DMS 273 (cell line): Measurements from ENCODE around the gene SGK1.

Experiments
- DNase-seq: peaks from one replicate; lab custom pipeline; 2025; ENCODE audit not compliant: unreplicated experiment; lab: John Stamatoyannopoulos, UW

SGK1 gene

DNA sequence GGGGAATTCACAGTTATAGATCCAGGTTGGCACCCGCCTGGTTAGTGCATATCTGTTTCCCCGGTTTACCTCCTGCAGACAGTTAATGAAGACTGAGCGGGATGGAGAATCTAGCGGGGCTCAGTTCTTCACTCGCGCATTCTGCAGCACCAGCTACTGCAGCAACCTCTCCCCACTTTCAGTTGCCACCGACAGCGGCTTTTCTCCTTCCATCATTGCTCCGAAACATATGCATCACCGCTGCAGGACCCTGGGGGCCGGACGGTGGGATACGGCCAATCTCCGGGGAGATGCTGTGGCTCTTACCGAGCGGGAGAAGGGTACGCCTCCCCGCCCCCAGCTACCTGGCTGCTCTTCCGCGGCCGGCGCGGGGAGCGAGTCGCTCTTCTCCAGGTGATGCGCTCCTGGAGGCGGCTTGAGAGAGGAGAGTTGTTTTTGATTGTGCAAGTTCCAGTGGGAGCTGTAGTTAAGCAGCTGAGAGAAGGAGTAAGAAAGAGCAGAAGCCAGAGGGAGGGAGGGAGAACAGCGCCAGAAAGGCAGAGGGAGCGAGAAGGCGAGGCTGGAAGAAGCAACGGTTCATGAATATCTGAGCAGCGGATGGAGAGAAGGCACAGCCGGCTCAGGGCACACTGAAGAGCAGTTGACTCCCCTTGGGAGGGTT is at the start of gene SGK1:
Gene SGK1, minus strand, starts transcription at position 642 of the 661 bp plus-strand sequence. CDS start 652 bp downstream, outside the sequence.
- peak; percentile 60 for DNase-seq

DNA sequence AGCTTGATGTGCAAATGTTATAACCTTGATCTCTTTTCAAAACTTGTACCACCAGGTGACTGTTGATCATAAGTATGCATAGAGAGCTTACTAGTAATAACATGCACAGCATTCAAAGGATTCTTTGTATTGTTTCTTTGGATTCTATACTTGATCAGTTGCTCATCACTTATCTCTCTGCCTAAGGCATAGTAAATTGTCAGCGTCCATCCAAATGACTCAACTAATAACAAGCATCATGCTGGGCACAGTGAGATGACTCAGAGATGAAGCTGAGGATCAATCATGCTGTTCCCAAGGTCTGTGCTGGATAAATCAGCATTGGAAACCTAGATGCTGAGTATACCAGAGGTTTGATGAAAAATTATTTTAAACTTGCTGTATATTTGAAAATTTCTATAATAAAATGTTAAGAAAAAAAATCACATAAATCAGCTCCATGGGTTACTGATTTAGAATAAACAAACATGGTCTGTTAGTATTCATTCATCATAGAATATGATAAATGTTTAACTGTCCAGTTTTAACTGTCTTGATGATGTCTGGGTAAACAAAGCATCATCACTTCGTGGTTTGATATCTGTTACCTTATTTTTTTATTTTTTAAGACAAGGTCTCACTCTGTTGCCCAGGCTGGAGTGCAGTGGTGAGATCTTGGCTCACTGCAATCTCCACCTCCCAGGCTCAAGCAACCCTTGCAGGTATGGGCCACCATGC is 45.6 kb upstream of the SGK1 start:
- DNase-seq, result no peak

DNA sequence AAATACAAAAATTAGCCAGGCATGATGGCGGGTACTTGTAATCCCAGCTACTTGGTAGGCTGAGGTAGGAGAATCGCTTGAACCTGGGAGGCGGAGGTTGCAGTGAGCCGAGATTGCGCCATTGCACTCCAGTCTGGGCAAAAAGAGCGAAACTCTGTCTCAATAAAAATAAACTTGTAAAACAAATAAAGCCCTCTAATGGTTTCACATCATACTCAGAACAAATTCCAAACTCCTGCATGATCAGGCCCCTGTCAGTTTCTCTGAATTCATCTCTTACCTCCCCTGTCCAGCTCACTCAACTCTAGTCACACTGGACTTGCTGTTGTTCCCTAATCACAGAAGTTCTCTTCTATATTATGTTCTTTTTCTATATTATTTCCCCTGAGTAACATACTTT is 43.1 kb upstream of the SGK1 start:
- DNase-seq, result no peak

DNA sequence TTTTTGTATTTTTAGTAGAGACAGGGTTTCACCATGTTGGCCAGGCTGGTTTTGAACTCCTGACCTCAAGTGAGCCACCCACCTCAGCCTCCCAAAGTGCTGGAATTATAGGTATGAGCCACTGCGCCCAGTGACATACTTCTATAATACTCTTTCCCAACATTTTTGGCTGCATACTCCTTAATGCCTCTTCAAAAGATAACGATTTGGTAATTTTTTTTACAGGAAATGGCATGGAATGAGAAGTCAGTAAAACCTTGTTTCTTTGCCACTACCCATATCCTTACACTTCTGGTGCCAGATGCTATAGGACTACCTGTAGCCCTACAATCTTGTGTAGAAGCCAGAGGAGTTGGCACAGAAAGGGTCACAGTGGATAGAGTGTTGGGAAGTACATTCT is 41.4 kb upstream of the SGK1 start:
- no peak for DNase-seq

DNA sequence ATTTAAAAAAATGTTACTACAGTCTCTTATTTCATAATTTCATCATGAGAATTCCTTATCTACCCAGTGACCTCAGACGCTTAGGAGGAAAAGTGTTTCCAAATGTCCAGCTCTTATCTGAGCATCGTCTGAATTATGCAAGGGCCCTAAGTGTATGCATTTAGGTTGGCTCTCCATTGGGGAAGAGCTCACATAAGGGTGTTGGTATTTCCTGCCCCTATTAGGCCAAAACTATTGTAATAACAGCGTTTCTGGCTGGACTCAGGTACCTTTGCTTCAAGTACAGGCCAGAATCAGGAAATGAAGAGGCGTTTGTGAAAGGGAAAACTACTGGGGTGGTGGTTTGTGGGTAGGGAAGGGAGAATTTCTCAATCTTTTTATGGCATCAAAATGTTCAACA is 40.4 kb upstream of the SGK1 start:
- no peak for DNase-seq

DNA sequence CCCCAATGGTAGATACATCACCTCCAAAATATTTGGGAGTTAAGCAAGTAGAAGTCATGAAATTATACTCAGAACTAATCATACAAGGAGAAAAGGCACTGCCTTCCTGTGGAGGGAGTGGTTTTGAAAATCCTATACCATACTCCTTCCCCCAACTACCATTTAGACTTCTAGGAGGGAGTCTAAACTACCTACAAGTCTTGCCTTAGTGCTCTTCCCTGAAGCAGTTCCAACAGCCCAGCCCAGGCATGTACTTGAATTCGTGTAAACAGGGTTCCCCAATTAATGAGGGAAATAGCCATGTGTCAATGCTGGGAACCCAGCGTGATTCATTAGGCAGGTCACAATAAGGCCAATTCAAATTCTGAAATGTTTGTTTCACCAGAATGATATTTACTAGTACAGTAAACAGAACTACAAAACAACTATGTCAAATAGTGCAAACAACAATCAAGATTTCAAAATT is 39.1 kb upstream of the SGK1 start:
- no peak for DNase-seq

DNA sequence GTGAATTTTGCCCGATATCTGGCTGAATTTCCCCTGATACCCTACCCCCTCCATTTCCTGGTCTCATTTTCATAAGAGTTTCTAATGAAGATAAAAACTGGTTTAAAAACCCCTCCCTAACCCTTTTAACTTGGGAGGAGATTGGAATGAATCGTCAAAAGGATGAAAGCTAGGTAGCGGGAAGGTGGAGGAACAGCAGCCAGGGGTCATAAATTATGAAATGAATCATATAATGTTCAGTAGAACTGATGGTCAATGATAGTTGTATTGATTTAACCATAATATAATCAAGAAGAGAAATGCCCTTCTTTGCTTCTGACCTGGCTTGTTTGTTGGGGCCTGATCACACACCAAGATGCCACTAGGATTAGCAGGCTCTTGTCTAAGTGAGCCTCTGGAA is 38.5 kb upstream of the SGK1 start:
- no peak for DNase-seq

DNA sequence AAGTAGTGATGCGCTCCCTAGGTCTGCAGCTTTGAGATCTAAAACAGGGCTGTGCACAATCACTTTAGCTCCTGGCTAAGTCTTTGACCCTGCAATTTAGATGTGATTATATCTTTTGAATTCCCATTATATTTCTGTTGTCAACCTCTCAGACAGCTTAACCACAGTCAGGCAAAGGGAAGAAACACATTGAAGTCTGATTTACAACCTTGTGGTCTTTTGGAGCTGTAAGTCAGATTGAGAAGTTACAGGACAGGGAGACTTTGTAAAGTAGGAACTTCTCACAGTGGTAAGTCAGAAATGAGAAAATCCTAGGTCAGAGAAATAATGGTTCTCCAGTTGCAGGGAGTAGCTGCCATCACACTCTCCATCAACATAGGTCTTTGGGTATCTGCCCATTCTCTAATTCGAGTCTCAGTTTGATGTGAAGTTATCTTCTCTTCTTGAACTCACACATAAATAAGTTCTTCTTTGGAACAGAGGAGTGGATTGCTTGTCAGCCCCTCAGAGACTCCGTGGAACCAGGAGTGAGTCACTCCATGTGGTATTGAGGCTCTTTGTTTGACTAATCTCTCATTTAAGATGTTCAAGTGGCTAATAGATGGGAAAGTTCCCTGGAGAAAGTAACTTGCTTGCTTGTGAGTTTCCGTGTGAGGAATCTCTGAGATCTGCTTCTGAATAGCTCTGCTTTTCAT is 35.0 kb upstream of the SGK1 start:
- no peak for DNase-seq

DNA sequence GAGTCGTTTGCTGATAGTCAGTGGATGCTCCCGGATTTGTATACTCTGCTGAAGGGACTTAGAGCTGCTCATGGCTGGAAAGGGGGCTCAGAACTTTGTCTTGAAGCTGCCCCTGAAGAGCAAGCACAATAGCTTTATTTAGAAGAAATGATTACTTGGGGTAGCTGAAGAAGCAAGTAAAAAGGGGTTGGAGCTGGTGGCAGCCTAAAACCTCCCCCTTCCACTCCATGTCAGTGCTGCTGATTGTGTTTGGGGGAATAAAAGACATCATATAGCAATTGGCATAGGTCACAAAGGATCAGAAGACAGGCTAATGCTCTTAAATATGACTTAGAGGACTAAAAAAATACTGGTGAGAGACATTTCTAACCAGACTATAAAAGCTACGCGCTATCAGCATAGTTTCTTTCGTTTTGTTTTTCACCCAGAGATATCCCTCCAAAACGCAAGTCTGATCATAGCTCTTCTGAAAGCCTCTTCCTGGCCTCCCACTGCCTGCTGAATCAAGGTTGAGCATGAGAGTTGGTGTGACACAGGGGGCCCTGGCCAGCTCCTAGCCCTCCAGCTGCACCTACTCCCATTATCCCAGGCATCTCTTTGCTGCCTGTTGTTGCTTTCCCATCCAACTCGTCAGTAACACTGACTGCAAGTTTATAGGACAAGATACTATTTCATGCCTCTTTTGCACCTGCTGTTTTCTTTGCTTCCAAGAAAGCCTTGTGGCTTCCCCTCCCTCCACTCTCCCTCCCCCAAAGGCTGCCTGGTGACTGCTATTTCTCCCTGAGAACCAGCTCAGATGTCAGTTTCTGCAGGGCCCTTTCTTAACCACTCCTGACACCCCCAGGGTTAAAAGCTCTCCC is 33.9 kb upstream of the SGK1 start:
- DNase-seq, result no peak

DNA sequence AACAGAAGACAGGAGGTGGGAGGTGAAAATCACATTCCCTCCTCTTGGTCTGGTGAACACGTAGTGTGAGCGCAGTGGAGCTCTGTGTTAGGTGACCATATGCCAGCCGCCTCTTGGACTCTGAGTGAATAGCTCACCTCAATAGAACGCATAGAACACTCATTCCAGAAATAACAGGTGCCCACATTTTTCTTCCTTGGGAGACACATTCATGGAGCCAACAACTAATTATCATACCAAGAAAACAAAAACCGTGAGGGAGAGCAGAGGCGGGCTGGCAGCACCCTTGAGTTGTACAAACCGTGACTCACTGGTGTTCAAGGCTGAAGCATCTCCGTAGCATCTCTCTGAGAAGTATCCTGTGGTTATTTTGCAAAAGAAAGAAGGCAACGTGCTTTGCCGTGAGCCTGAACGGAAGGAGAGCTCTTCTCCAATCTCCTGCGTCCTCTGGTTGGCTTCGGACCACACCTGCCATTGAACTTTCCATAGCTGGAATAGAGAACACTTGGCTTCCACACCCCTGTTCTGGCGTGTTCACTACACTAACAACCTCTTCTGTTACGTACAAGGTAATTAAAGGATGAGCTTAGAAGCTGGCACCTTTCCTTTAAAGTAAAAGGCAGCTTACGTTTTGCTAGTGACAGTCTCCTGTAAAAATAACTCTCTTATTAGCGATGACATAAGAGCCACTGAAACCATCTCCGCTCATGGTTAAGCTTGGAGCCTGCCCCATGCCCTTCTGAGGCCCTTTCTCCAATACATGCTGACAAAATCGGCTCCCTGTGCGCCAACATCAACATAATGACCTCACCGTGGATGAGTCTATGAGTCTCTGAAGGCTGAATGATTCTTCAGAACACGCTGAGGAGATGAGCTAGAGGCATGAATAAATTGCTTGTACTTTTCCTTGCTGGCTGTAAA is 30.2 kb upstream of the SGK1 start:
- DNase-seq, result no peak

DNA sequence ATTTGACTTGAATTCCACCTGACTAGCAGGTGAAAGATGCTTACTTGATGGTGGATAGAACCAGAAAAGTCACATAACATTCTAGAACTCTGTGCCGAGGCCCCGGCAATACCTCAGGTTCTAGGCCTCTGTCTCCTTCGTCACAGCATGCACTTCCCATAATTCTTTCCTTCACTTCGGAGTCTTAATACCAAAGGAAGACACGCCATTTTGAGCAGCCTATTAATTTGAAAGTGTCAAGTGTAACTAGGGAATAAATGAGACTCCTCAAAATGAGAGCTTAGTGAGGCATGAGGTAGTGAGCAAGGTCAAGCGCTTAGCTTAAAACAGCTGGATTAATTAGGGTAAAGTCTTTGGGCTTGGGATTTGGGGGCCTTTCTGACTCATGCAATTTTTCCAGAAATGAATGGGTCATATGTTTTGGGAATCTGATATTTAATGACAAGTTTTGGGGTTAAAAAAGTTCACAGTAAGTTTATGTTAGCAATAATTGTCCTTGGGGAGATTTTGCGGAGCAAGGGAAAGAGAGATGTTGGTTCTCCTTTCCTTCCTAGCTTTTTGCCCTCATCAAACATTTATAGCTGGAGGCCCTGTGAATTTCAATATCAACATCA is 29.1 kb upstream of the SGK1 start:
- DNase-seq, result no peak

DNA sequence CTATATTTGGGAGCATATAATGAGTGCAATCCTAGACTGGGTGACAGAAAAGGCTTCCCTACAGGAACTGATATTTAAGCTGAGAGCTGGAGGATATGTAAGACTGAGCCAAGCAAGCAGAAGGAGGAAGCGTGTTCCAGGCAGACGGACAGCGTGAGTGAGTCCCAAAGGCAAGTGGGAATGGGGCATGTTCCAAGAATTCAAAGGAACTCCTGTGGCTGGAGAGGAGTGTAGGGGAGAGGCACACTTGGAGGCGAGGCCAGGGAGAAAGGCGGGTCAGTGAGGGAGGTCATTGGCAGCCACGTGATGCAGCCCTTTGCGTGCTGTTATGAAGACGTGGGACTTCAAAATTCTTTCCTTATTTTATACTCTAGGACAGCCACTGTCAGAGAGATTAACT is 27.9 kb upstream of the SGK1 start:
- DNase-seq, result no peak

DNA sequence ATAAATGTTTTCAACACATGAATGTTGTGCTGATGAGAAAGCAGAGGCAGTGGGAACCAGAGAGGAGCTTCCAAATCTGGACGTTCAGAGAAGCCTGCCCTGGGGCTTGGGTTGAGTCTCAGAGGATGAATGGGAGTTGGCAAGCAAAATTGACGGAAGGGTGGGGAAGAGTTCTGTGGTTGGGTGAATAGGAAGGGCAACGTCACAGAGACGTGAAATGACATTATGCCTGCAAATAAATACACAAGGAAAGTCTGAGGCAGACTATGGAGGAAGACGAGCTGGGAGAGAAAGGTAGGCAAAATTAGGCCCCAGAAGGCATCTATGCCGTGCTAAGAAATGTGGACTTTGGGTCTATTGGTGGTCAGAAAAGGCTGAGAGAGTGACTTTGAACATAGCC is 25.2 kb upstream of the SGK1 start:
- DNase-seq, result no peak

DNA sequence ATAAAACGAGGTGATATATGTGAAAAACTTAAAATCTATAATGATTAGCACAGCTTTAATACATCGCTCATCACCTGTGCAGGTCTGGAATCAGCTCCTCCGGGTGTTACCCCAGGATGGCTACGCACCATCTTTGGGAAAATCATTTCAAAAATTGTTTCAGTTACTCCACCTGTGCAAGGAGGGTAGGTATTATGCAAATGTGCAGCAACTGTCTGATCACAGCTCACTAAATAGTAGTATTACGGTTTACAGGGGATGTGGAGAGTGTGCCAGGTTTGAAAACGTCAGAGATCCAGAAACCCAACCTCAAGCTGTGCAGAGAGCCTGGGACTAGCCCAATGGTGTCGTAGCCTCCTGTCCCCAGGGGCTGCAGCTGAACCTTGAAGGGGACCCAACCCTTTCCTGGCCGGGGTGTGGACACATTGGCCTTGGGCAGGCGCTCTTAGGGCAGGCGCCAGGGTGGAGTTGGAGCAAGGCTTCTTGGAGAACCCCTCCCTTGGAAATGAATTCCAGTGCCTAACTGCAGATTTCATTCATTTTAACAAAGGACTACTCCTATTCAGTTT is 24.2 kb upstream of the SGK1 start:
- DNase-seq, result no peak

DNA sequence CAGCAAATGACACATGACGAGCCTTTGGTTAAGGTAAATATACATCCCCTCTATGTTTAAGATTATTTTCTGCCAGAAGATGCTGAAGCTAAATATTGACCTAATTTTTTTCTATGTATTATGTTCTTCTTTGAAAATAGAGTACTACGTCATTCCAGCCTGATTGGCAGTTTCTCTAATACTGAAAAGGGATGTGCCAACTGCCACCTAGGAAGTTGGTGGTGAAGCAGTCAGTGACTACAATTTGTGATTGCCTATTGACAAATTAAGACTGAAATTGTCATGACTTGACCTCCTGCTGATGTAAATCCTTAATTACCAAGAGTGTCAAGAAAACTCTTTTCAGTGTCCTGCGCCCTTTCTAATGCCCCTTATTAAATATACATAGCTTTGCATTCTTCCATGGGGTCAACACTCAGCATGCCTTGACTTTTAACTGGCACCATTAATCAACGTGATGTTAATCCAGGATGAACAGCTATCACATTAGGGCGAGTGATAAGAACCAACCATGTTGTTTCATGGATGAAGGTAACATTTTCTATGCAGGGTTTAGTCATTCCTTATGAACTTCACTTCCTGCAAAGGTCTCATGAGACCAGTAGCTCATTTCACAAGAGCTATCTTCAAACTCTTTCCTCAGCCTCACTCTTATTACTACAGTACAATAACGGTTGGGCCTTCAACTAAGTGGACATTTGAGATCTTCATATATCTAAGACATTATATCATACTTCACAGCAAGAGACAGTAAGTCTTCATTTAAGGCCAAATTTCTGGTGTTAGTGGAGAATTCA is 22.5 kb upstream of the SGK1 start:
- no peak for DNase-seq

DNA sequence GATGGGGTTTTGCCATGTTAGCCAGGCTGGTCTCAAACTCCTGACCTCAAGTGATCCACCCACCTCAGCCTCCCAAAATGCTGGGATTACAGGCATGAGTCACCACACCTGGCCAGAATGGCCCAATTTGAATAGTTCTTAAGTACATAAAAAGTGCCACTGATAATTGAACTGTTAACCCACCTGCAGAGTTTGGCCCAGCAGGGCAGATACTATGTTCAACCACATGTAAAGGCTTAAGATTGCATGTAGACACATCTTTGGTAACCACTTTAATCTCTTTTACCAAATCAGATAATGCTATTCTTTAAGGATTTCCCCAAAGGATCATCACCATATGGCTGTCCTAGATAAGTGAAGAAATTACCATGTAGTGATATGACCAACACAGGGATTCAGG is 21.3 kb upstream of the SGK1 start:
- no peak for DNase-seq

DNA sequence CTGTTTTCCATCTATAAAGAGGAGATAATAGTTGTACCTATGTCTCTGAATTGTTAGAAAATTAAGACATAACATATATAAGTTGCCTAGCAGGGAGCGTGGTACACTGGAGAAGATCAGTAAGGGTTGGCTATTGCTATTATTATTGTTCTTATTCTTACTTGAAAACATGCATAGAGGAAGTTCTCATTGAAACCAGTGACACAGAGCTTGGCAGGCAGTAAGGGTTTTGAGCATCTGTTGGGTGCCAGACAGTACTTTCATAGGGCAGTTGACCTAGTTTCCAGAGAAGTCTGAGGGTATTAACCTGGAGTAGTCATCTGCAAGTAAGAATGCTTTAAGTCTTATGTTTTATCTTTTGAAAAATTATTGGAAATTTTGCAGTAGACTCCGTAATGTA is 13.3 kb upstream of the SGK1 start:
- peak; percentile 65 for DNase-seq

DNA sequence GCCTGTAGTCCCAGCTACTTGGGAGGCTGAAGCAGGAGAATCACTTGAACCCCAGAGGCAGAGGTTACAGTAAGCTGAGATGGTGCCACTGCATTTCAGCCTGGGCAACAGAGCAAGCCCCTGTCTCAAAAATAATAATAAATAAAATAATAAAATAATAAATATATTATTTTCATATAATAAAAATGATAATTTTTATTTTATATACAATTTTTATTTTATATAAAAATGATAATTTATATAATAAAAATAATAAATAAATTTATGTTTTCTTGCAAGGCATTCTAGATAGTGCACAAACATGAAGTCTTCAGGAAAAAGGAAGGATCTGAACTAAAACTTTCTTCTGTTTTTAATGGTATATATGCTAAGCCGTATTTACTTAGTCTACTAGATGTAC is 12.6 kb upstream of the SGK1 start:
- no peak for DNase-seq

DNA sequence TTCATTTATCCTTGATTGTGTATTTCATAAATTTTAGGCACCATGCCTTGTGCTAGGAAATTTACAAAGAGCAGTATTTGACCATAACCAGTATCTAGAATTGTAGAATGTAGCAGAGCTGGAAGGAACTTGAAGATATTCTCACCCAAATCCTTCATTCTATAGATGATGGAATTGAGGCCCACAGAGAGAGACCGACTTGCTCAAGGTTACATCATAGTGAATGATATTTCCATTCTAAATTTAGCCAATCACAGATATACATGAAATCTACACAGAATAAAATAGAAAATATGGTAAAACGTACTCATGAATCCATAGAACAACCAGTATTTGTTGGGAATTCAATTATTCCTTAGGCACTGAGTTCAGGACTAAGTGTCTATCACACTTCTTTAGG is 10.9 kb upstream of the SGK1 start:
- no peak for DNase-seq
